Mucosa of stomach (tissue), 1 donor: Measurements from ENCODE around the gene ANO1.
"Not testable (repeated sequence)": the region's sequence is repeated elsewhere in the genome, so short reads cannot be mapped to it uniquely, and the experiment has no call there.

Source experiments
- H3K27me3 ChIP-seq: one replicate; pipeline ENCODE4 v1.7.0; 2013; ENCODE audit warnings: mild to moderate bottlenecking, low read length; ENCODE audit not compliant: control insufficient read depth, insufficient read depth
- H3K36me3 ChIP-seq: one replicate; pipeline ENCODE4 v1.7.0; 2013; ENCODE audit warnings: low read length; ENCODE audit not compliant: control insufficient read depth, insufficient read depth
- H3K4me1 ChIP-seq: one replicate; pipeline ENCODE4 v1.7.0; 2013; ENCODE audit warnings: mild to moderate bottlenecking, low read length; ENCODE audit not compliant: control insufficient read depth, insufficient read depth
- H3K4me3 ChIP-seq: one replicate; pipeline ENCODE4 v1.7.0; 2013; ENCODE audit warnings: low read length
- H3K9ac ChIP-seq: one replicate; pipeline ENCODE4 v1.7.0; 2013; ENCODE audit warnings: mild to moderate bottlenecking, low read length, moderate library complexity
- H3K9me3 ChIP-seq: one replicate; pipeline ENCODE4 v1.7.0; 2013; ENCODE audit warnings: mild to moderate bottlenecking, low read length, moderate library complexity; ENCODE audit not compliant: control insufficient read depth
- donor health status: Pancreatic carcinoma.

The ANO1 gene

DNA sequence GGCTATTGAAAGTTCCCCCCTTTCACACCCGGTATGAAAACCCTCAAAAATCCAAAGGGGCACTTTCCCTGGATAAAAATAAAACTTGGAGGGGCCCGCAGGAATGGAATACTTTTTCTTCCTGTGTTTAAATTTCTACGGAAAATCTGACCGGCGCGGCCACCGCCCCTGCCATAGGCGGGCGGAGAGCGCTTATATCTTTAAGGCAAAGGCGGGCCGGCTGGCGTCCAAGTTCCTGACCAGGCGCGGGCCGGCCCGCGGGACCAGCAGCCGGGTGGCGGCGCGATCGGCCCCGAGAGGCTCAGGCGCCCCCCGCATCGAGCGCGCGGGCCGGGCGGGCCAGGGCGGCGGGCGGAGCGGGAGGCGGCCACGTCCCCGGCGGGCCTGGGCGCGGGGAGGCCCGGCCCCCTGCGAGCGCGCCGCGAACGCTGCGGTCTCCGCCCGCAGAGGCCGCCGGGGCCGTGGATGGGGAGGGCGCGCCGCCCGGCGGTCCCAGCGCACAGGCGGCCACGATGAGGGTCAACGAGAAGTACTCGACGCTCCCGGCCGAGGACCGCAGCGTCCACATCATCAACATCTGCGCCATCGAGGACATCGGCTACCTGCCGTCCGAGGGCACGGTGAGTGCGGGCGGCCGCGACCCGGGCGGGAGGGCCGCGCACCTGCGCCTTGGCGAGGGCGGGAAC lies at the start of gene ANO1:
TSS of gene ANO1 (plus strand) at position 223 of the 686 bp plus-strand sequence. CDS start at position 513, 290 bp downstream.
- Histone ChIP-seq H3K27me3 (peaks cover 9% of the 10 kb centered on the region), H3K36me3 (no peaks in the 10 kb centered on the region), H3K4me3 (peak within 1 kb of the TSS; percentile 34), H3K9me3 (no peaks in the 10 kb centered on the region), H3K4me1 (peaks cover 47% of the 10 kb centered on the region), H3K9ac (peak within 1 kb of the TSS; percentile 64)

DNA sequence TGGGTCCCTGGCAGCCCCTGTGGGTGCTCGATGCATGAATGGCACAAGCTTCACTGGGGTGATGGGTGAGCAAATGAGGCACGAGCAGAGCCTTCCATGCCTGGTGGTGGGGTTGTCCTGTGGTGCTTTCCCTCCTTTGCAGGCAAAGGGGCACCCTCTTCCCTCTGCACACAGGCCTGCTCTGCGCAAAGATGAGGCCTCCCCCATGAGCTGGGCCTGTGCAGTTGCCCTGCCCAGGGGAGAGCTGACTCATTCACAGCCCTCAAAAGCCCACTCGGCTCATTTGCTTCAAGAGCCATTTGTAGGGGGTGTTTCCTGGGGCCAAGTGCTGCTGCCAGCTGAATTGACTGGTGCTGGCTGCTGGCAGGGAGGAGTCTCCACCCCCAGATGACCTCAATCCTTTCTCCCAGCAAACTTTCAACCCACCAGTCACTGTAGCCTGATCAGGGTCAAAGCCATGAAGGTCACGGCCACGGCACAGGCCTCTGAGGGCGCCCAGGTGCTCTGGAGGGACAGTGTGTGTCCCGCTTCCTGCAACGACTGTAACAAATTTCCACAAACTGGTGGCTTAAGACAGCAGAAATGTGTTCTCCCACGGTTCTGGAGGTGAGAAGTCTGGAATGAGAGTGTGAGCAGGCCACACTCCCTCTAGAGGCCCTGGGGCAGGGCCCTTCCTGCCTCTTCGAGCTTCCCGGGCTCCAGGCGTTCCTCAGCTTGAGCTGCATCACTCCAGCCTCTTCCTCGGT lies 48.8 kb upstream of the ANO1 start:
- no peaks in the 10 kb centered on the region for H3K27me3 ChIP-seq
- no peak overlapping the region for H3K4me3 ChIP-seq
- H3K4me1 ChIP-seq, result peaks cover 12% of the 10 kb centered on the region
- H3K9me3 ChIP-seq, result no peaks in the 10 kb centered on the region
- no peak overlapping the region for H3K9ac ChIP-seq
- no peaks in the 10 kb centered on the region for H3K36me3 ChIP-seq

DNA sequence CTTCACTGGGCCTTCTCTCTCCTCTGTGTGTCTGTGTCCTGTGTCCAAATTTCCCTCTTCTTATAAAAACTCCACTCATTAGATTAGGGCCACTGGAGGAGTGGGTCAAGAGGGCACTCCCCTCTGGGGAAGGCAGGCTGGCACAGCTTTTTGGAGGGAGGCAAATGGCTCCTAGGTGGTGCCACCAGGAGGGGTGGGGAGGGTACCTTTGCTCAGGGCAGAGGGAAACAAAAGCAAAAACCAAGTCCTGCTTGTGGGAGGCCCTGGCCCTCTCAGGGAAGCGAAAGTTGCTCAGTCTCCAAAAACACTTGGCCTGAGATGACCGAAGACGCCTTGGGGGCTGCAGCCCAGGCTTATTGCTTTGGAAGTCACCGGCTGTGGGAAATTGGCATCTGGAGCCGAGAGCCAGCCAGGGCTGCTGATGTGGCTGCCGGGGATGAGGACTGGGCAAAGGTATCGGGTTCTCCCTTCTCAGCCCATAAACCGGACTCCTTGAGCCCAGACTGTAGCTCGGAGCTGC lies 48.2 kb upstream of the ANO1 start:
- Histone ChIP-seq H3K4me1 (peaks cover 18% of the 10 kb centered on the region), H3K9me3 (no peaks in the 10 kb centered on the region), H3K4me3 (no peak overlapping the region), H3K27me3 (no peaks in the 10 kb centered on the region), H3K36me3 (no peaks in the 10 kb centered on the region), H3K9ac (no peak overlapping the region)

DNA sequence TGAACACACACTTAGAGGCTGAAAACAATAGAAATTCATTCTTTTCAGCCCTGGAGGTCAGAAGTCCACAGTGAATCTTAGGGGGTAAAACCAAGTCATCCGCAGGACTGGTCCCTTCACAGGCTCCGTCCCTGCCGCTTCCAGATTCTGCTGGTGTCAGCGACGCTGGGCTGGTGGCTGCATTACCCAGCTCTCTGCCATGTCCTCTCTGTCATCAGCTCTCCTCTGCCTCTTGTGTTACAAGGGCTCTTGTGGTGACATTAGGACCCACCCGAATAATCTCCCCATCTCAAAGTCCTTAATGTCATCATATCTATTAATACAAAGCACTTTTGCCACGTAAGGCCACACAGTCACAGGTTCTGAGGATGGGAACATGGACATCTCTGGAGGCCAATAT lies 47.7 kb upstream of the ANO1 start:
- H3K36me3 ChIP-seq, result no peaks in the 10 kb centered on the region
- H3K4me1 ChIP-seq, result peaks cover 21% of the 10 kb centered on the region
- no peaks in the 10 kb centered on the region for H3K27me3 ChIP-seq
- H3K9ac ChIP-seq, result no peak overlapping the region
- no peak overlapping the region for H3K4me3 ChIP-seq
- H3K9me3 ChIP-seq, result no peaks in the 10 kb centered on the region

DNA sequence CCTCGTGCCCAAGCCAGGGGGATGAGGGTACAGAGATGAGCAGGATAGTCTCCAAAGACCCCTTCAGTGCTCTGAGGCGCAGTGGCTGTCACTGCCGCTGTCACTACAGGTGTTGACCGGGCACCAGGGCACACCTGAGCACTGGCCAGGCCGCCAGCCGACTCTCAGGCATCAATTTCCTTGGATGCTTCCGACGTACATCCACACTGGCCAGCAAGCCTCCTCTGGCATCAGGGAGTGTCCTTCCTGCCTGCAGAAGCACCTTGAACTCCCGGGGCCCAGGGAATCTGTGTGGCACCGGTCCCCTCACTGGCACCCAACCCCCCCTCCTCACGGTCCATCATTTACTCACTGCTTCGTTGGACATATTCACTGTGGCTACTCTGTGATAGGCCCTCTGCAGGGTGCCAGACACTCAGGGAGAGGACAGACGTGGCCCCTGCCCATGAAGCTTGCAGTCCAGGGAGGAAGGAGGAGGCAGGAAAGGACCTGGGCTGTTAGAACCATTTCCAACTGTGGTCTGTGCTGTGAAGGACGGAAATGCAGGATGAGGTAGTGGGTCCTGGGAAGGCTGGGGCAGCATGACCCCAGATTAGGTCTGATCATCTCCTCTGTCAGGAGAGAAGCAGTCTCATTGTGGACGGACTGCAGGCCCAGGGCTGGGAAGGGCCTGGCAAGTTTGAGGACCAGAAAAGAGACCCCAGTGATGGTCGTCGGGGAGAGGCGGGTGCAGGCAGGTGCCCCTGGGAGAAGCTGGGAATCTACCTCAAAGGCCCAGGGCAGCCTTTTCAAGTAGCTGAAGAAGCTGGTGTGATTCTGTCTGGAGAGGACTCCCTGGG lies 46.3 kb upstream of the ANO1 start:
- Histone ChIP-seq H3K9ac (no peak overlapping the region), H3K4me1 (peaks cover 21% of the 10 kb centered on the region), H3K4me3 (no peak overlapping the region), H3K9me3 (no peaks in the 10 kb centered on the region), H3K36me3 (no peaks in the 10 kb centered on the region), H3K27me3 (no peaks in the 10 kb centered on the region)

DNA sequence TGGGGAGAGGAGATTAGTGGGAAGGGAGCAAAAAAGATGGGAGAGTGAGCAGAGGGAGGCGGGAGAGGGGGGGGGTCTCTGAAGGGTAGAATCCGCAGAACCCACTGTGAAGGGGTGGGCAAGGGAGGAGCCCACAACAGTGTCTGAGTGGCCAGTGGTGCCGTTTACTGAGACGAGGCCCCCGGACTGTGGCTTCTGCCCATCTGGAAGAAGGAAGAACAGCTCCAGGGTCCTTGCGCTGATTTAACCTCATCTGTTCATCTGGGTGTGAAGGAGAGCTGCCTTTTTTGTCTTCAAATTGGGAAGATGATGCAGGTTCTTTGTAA lies 45.7 kb upstream of the ANO1 start:
- Histone ChIP-seq H3K4me1 (peaks cover 21% of the 10 kb centered on the region), H3K27me3 (no peaks in the 10 kb centered on the region), H3K4me3 (no peak overlapping the region), H3K36me3 (no peaks in the 10 kb centered on the region), H3K9me3 (no peaks in the 10 kb centered on the region), H3K9ac (no peak overlapping the region)

DNA sequence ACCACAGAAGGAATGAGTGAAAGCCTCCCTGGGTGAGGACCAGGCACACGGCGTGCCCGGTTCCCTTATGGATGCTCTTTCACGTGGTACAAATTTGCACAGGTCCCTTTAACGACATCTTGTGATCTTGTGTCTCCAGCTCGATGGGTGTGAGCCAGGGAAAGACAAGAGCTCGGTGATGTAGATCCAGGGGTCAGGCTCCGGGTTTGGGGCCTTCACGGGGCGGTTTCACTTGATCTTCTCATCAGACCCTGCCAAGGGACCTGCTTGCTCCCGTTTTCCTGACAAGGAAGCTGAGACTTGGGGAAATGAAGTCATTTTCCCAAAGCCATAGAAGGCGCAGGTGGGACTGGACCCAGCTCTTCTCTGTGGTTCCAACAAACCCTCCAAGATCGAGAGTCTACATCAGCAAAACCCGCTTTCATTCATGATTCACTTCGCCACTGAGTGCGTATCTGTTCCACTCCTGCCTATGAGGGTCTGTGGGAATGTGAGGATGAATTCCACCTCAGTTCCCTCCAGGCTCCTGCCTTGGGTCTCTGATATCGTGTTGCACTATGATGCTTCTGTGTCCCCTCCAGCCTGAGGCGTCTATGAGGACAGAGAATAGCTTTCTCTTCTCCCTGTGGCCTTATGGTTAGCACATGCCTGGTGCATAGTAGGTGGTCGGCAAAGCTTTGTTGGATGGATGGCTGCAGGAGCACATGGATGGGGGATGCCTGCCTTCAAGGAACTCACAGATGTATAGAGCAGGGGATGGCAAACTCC lies 45.0 kb upstream of the ANO1 start:
- no peaks in the 10 kb centered on the region for H3K36me3 ChIP-seq
- peaks cover 2% of the 10 kb centered on the region for H3K9me3 ChIP-seq
- H3K27me3 ChIP-seq, result no peaks in the 10 kb centered on the region
- H3K4me3 ChIP-seq, result no peak overlapping the region
- no peak overlapping the region for H3K9ac ChIP-seq
- H3K4me1 ChIP-seq, result peaks cover 21% of the 10 kb centered on the region

DNA sequence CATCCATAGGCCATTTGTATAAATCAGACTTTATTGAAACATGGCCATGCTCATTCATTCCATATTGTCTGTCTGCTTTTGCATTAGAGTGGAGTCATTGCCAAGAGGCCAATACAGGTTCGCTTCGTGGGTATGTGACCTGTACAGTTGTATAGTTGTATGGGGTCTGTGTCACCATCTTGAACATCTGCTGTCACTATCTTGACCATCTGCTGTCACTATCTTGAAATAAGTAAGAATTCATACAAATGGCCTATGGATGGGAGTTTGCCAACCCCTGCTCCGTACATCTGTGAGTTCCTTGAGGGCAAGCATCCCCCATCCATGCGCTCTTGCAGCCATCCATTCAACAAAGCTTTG lies 44.4 kb upstream of the ANO1 start:
- Histone ChIP-seq H3K9ac (no peak overlapping the region), H3K9me3 (peaks cover 7% of the 10 kb centered on the region), H3K4me1 (peaks cover 21% of the 10 kb centered on the region), H3K27me3 (no peaks in the 10 kb centered on the region), H3K36me3 (no peaks in the 10 kb centered on the region), H3K4me3 (no peak overlapping the region)

DNA sequence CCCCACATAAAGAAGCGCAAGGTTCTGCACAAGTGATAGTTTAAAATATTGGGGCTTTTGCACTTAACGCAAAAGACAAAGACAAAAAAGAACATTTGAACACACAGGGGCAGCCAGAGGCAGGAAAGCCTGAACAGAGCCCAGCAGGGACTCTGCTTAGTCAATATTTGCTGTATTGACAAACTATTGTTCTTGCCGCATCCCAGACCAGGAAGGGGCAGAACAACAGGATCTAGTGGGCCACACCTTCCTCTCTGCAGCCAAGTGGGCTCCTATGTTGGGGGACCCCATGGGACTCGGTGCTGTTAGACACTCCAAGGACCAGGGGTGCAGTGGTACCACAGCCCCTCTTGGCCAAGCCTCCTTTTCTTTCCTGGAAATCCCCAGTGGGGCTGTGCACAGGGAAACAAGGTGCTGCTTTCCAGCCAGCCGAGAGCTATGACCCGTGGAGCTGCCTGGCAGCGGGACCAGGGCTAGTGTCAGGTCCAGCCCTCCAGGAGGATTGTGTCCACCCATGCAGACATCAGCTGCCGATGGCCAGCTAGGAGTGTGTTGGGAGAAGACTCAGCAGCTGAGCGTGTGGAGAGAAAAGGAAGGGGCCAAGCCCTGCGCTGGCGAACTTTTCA lies 43.3 kb upstream of the ANO1 start:
- H3K4me3 ChIP-seq, result no peak overlapping the region
- no peak overlapping the region for H3K9ac ChIP-seq
- H3K27me3 ChIP-seq, result no peaks in the 10 kb centered on the region
- no peaks in the 10 kb centered on the region for H3K36me3 ChIP-seq
- H3K9me3 ChIP-seq, result peaks cover 10% of the 10 kb centered on the region
- peaks cover 17% of the 10 kb centered on the region for H3K4me1 ChIP-seq

DNA sequence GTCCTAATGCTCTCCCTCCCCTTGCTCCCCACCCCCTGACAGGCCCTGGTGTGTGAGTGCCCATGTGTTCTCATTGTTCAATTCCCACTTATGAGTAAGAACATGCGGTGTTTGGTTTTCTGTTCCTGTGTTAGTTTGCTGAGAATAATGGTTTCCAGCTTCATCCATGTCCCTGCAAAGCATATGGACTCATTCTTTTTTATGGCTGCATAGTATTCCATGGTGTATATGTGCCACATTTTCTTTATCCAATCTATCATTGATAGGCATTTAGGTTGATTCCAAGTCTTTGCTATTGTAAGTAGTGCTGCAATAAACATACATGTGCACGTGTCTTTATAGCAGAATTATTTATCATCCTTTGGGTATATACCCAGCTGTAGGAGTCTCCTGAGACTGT lies 42.5 kb upstream of the ANO1 start:
- H3K4me3 ChIP-seq, result not testable (repeated sequence)

More for the DNA sequence above, 42.5 kb upstream of the ANO1 start:
- peaks cover 17% of the 10 kb centered on the region for H3K4me1 ChIP-seq
- H3K9ac ChIP-seq, H3K27me3 ChIP-seq, H3K36me3 ChIP-seq, H3K9me3 ChIP-seq: not testable (repeated sequence)
